Measurements from ENCODE around the gene CENPN.

Gene CENPN, protein sequence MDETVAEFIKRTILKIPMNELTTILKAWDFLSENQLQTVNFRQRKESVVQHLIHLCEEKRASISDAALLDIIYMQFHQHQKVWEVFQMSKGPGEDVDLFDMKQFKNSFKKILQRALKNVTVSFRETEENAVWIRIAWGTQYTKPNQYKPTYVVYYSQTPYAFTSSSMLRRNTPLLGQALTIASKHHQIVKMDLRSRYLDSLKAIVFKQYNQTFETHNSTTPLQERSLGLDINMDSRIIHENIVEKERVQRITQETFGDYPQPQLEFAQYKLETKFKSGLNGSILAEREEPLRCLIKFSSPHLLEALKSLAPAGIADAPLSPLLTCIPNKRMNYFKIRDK

DNA sequence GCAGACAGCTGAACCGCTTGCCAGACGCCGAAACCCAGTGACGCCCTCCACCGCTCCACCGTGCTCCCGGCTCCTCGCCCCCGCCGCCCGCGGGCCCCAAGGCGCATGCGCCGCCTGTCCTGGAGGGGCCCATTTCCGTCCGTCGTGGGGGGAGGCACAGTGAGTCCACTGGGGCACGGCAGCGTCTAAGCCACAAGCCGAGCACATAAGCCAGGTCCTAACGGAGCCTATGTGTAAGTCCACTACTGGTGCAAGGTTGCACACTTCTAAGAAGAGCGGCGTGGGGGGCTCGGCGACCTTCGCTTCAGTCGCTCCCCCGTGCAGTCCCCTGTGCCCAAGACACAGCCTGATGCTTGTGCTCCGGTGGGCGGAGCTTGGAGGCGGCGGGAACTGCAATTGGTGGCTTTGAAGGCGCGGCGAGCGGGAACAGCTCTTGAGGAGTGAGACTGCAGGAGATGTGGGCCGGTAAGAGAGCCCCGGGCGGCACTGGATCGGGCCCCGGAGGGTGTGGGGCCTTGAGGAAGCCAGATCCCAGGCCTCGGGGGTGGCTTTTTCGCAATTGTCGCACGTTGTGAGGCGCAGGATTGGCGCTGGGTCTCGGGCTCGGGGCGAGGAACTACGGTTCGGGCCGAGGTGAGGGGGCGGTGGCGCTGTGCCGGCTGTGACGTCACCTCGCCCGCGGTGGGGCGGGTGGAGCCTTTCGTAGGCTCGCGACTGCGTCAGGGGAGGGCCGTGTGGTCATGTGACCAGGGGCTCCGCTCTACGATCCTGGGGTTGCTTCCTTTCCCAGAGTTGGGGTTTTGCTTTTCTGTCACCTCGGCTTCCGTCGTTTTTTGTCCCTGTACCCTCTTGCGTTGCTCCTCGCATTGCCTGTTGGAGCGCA lies at the start of gene CENPN, which contains the start of gene CMC2:
Gene CENPN (plus strand): TSS at position 402 of the 883 bp plus-strand sequence. CDS start 4,726 bp downstream, outside the sequence.
Gene CMC2 (minus strand): TSS at position 73 of the 883 bp plus-strand sequence. CDS start 9,491 bp downstream, outside the sequence.
- DNase-seq: peak; percentile 98

DNA sequence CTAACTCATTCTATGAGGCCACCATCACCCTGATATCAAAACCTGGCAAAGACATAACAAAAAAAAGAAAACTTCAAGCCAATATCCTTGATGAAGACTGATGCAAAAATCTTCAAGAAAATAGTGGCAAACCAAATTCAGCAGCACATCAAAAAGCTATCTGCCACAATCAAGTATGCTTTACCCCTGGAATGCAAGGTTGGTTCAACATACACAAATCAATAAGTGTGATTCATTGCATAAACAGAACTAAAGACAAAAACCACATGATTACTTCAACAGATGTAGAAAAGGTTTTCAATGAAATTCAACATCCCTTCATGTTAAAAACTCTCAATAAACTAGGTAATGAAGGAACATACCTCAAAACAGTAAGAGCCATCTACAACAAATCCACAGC lies 48.7 kb upstream of the CENPN start:
- no peak for DNase-seq

DNA sequence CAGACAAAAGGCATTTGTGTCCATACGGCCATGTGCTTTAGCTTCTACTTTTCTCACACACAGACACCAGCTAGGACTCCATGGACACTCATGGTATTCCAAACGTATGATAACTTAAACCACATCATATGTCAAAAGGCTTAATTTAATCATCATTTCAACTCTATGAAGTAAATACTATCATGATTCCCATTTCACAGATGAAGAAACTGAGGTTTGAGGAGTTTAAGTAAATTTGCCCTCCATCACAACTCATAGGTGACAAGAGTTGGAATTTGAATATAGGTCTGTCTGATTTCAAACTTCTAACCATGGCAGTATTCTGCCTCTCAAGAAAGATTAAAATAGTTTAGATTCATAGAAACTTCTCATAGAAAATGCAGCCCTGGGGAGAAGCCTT lies 44.1 kb upstream of the CENPN start:
- no peak for DNase-seq

DNA sequence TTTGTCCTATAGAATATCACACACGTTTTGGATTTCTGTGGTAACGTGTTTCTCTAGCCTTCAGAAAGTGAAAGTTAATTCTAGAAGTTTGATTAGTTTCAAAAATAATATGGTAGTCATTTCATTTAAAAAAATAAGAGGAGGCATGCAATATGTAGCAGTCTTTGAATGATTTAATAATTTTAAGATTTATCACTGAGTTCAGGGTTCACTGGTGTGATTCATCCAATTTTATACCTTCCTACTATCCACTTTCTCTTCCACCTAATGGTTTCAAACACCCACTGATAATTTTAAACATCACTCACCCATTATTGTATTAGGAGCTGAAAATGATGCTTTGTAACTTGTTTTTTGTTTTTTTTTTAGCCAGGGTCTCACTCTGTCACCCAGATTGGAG lies 42.7 kb upstream of the CENPN start:
- no peak for DNase-seq

DNA sequence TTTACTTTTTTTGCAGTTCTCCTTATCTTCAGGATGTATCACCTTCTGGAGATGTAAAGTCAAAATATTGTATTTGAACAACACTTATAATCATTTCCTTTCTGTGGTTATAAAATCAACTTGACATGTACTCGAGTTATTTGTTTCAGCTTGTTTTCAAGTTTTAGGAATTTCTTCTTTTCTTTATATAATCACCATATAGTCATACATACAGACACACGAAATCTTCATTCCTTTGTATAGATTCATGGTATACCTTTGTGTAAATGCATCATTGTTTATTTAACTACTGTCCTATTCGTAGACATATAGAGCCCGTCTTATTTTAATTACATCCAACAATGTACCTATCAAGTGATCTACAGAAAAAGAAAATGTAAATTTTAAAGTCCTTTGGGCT lies 40.4 kb upstream of the CENPN start:
- no peak for DNase-seq

DNA sequence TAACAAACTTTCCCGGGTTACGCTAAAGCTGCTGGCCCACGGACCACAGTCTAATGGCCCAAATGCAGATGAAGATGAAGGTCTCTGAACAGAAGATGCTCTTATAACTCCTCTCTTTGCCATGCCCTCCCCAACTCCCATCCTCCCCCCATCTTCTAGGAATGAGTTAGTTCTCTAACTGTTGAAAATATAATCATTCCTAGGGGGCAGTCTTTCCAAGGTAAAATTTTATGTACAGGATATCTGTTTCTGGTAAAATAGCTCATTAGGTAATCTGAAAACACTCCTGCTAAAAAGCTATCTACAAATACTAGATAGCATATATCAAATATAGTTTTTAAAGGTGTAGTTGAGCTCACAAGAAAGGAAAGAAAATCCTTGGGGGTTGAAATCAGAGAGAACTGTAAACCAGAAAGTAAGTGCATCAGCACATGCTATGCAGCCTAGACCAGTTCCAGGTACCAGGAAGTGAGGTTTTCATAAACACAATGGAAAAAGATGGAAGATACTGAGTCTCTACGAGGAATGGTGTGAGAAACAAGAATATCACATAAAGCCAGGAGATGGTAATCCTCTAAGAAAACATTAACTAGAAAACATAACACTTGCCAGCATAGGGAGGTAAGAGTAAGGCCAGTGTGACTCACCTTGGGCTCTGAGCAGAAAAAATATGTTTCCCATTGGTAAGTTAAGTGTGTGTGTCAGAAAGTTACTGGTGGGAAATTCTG lies 38.5 kb upstream of the CENPN start:
- no peak for DNase-seq

DNA sequence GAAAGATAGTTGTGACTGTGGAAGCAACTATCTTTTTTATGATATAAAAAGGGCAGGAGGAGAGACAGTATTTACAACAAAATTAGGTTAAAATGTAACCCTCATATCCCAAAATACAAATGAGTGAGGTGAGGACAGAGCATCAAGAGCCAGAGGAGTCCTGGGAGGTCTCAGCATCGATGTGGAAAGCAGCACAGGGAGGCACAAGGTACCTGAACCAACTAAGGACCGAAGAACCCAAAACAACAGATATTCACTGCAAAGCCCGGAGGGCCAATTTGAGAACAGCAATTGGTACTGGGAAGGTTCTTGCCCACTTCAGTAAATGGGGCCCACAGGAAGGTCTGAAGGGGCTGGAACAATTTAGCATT lies 37.9 kb upstream of the CENPN start:
- DNase-seq: no peak

DNA sequence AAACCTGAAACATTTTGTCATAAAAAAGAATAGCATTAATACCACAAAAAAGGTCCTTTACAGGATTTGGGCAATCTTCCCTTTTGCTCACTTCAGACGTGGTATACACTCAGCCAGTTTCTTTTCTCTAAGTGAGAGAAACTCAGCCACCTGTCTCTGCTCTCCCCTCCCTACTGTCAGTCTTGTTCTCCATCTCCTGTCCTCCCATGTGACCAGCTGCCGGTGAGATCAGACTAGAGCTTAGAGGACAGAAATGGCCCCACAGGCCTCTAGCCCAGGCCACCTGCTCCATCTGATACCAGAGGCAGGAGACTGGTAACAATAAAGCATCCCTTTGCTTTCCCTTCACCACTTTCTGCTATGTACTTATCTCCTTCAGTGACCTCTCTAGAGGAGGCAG lies 35.2 kb upstream of the CENPN start:
- no peak for DNase-seq

DNA sequence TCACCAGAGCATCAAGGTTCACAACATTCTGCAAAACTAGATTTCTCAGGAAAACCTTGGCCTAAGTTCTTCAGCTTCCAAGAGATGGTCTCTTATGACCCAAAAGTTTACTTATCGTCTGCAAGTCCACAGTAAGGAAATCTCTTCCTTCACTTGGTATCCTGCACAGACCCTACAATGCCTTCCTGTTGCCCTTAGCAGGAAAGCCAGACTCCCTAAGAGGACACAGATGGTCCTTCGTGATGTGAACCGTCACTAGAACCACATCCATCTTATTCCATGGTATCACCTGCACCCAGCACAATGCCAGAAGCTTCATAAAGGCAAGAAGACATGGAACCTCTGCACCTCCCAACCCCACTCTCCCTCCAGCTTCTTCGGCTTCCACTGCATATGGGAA lies 34.4 kb upstream of the CENPN start:
- DNase-seq: no peak

DNA sequence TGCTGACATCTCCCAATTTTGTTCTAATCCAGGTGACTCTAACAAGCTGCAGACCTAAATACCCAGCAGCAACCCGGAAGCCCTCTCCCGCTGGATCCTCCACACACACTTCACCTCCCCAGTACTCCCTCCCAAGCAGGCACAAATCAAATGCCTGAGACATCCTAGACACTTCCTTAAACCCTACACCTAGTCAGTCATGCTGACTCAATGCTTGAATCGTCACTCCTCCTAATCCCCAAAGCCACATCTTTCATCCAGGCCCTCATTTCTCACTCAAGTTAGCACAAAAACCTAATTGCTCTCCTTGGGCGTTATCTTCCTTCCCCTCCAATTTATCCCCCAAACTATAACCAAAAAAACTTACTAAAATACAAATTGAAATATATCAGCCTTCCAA lies 33.0 kb upstream of the CENPN start:
- DNase-seq: no peak

DNA sequence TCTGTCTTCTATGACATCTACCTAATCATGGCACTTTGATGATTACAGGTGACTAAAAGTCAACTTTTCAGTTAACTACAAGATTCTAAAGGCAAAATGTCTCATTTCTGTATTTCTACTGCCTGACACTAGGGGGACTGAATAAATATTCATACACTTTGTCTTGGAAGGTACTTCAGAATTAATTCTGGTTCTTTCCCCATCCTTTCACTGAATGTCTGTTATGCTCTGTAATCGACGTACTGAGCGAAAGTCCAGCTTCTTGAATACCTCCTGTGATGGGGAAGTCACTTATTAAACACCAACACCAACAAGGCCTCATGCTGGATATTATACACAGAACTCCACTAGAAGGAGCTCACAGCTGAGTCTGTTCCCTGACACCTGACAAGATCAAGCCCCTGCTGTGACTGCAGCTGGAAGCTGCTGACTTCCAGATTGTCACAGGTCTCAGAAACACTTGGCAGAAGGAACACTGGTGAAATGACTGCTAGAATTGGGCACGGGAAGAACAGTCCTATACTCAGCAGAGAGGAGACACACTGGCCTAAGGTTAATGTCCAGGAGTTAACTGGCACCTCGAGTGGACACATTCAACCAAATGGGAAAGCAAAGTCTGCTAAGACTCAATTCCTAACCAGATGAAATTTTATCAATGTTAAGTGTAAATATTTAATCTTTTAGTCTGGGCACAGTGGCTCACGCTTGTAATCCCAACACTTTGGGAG lies 32.2 kb upstream of the CENPN start:
- DNase-seq: no peak

DNA sequence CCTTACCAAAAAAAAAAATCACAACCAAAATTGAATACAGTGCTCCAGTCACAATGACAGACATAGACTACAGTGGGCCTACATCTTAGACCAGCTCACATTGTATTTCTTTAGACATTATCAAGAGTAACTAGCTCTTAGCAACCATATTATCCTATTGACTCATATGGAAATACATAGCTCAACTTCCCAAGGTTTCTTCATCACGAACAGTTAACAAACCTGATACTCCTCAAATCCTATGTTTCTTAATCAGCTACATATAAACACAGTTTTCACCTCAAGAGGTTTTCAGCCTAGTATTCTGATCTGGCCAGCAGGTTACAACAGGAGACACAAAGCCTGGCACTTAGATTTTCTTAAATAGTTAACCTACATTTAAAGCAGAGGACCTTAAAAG lies 30.1 kb upstream of the CENPN start:
- DNase-seq: no peak

DNA sequence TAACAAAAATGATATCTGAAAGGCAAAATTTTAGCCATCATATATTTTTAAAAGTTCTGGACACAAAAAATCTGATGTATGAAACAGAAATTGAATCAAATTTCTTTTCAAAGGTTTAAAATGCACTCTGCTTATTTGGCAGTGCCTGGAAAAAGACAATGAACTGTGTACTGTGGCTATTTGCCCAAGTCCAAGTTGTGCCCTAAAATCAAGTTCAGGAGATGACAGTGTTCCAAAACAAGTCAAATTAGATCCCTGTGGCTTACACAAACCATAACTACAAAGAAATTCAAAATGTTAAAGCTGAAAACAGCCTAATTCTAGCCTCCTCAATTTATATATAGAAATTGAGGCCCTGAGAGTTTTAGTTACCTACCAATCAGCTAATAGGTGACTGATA lies 25.9 kb upstream of the CENPN start:
- no peak for DNase-seq

DNA sequence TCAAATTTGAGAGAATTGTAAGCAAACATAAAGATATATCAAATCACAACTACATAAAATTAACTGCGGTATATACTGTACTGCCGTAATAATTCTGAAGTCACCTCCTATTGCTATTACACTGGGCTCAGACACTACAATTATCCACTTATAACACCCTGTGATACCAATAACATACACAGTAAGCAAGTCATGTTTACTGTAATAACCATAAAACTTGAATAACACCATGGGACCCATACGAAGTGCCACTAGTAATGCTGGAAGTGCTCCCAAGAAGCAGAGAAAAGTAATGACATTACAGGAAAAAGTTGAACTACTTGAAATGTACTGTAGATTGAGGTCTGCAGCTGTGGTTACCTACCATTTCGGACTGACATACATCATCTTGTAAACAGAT lies 24.4 kb upstream of the CENPN start:
- DNase-seq: no peak

DNA sequence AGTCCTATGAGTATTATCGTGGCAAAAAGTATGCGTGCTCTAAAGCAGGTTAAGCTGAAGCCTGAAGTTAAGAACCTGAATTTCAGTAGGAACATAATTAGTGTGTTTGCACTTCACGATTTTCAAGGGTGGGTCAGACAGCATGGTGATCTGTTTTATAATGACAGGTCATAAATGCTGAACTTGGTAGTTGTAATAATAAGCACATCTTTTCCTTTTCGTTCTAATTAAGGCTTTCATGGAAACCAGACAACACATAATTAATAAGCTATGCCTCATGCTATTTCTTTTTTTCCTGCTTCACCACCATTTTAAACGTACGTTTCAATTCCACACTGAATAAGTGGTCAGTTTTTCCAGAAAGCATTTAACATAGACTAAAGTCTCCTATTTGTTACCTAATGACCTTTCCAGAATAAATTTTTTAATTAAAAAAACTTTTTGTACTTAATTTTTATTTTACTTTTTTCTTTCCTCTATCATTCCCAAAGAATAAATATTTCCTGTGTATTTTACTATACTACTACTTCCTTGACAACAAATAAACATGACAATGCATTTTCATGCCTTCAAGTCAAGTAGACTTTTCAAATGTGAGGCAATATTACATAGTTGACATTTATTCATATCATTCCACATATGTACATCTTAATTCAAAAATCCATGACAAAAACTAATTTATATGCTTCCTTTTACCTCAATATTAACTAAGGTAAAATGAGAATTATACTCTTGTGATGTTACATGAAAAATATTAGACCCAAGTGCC lies 22.7 kb upstream of the CENPN start:
- no peak for DNase-seq

DNA sequence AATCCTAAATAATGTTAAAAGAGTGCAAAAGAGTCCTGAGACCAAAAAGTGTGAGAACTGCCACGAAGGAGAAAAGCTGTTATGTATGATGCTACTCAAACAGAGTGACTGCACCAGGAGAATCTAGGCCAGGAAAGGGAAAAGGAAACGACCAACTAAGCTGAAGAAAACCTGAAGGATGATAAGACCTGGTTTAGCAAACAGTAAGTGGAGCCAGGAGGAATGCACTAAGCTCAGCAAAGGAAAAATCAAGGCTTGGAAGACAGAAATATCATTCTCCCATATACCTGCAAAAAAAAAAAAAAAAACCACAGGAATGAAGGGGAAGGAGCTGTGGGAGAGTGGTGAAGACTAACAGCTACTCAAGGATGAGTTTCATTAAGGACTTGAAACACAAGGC lies 21.4 kb upstream of the CENPN start:
- no peak for DNase-seq

DNA sequence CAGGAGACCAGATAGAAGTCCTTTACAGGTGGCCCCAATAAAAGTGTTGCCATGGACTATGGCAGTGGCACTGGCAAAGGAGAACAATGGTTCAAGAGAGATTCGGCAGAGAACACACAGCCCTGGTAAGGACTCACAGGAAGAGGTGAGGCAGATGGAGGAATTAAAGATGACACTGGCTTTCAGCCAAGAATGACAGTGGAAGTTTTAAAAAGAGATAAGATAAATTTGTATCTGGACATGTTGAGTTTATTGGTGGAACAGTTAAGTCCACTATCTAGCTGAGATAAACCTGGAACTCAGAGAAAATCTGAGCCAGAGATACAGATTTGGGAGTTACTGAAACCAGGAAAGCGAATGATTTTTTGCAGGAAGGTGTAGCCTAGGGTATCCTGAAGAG lies 20.5 kb upstream of the CENPN start:
- DNase-seq: no peak

DNA sequence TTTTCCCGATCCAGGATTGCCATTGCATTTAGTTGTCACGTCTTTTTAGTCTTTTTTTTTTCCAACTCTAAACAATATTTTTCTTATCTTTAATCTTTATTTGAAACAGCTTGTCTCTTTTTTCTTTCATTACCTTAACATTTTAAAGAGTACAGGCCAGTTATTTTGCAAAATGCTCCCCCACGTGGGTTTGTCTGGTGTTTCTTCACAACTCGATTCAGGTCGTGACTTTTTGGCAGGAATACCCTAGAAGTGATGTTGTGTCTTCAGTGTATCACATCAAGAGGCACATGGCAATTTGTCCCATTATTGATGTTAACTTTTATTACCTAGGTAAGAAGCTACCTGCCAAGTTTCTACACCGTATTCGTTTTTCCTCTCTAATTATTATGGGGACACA lies 18.3 kb upstream of the CENPN start:
- no peak for DNase-seq

DNA sequence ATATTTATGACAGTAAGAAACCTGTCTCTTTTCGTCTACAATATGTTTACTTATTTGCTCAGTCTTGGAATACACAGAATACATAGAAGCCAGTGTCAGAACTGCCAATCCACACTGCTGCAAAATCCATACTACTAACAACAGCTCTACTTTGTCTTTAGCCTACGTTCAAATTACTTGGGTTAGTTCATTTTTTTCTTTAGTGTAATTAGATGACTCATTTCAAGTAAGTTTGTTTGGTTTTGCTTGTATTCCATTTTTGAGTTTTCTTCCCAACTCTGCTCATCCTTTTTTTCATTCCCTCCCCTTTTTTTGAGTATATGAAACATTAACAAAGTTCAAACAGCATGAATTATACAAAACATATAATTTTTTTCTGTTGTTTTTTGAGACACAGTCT lies 17.2 kb upstream of the CENPN start:
- DNase-seq: no peak

DNA sequence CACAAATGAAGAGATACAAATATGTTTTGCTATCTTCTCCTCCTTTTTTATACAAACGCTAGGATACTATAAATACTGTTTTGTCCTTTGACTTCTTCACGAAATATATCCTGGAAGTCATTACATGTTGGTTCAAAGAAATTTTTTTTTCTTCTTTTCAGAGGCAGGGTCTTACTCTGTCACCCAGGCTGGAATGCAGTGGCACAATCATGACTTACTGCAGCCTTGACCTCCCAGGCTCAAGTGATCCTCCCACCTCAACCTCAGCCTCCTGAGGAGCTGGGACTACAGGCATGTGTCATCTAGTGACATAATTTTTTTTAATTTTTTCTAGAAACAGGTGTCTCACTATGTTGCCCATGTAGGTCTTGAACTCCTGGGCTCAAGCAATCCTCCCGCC lies 16.4 kb upstream of the CENPN start:
- DNase-seq: no peak

DNA sequence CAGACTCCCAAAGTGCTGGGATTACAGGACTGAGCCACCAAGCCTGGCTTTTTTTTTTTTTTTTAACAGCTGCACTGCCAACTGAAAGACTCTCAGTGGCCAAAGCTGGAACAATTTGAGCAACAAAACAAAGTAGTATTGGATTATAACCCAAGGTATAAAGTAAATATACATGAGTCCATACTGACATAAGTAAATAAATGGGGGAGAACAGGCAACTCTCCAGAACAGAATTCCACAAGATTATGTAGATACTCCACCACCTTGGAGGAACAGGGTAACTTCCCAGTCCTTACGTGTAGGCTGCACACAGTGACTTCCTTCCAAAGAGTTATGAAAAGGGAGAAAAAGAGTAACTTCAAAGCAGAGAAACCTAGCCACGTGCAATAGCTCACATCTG lies 16.0 kb upstream of the CENPN start:
- DNase-seq: no peak

DNA sequence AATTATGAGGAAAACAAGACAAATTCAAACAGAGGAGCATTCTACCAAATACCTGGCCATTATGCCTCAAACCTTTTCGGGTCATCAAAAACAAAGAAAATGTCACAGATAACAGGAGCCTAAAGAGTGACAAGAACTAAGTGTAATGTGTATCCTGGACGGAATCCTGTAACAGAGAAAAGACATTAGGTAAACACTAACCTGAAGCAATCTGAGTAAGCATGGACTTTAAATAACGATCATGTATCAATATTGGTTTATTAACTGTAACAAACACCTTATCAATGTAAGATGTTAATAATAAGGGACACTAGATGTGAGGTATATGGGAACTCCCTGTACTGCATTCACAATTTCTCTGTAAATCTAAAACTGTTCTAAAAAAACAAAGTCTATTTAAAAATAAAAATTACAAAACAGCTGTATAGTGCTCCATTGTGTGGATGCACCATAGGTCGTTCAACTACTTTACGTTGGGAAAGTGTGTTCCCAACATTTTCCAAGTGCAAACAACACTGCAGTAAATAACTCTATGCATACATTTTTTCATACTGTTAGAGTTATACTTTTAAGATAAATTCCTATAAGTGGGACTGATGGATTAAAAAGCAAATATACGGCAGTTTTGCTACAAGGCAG lies 15.1 kb upstream of the CENPN start:
- no peak for DNase-seq

Measured in CD4-positive, alpha-beta T cell treated with Interleukin-6 for 4 hours (primary cell).